A673 (cell line): ENCODE measurements around the gene PLEKHG2. TPM values are rescaled to one million over a fixed set of nuclear protein-coding genes. Genes with fewer than 3 reads are reported as not detected.

Source experiments
- BruUV-seq: library from RNA; stranded (reverse); fragments of 400-500 nt; replicated peaks from 2 replicates; lab custom pipeline; 2021; lab: Mats Ljungman, UMichigan
- CTCF ChIA-PET: fragments of 300-600 bp; sonication (Branson Sonifier 250); formaldehyde crosslinking; loops from one replicate; lab custom pipeline; 2022; ENCODE audit warnings: antibody characterized with exemption; lab: Charles Lee
- POLR2A ChIA-PET: fragments of 300-600 bp; sonication (Branson Sonifier 250); formaldehyde crosslinking; loops from one replicate; lab custom pipeline; 2022; ENCODE audit warnings: antibody characterized with exemption; ENCODE audit not compliant: low non-redundant PET; lab: Charles Lee
- DNase-seq: peaks from one replicate; pipeline ENCODE4 v3.0.0-alpha.2; 2015; ENCODE audit warnings: low spot score
- H3K27ac ChIP-seq: fragments of 200-600 bp; sonication (generic); 2 replicates; pipeline ENCODE4 v1.5.1; 2016; ENCODE audit warnings: mixed run types, low read depth, mild to moderate bottlenecking, mixed read lengths, antibody characterized with exemption, low read length; ENCODE audit not compliant: poor library complexity, severe bottlenecking
- H3K27me3 ChIP-seq: fragments of 200-600 bp; sonication (generic); replicated peaks from 2 replicates; pipeline ENCODE4 v1.6.1; 2017; ENCODE audit warnings: mixed run types, low read depth, mild to moderate bottlenecking, mixed read lengths, antibody characterized with exemption, low read length; ENCODE audit not compliant: insufficient read depth, poor library complexity
- H3K36me3 ChIP-seq: fragments of 200-600 bp; sonication (generic); 2 replicates; pipeline ENCODE4 v1.6.1; 2016; ENCODE audit warnings: mixed run types, mild to moderate bottlenecking, mixed read lengths, antibody characterized with exemption, low read length; ENCODE audit not compliant: insufficient read depth, poor library complexity, severe bottlenecking
- H3K4me1 ChIP-seq: fragments of 200-600 bp; sonication (generic); 2 replicates; pipeline ENCODE4 v1.6.1; 2017; ENCODE audit warnings: mixed run types, mild to moderate bottlenecking, mixed read lengths, antibody characterized with exemption, low read length; ENCODE audit not compliant: insufficient read depth, poor library complexity, severe bottlenecking
- H3K4me3 ChIP-seq: fragments of 200-600 bp; sonication (generic); 2 replicates; pipeline ENCODE4 v1.5.1; 2016; ENCODE audit warnings: low read depth, mixed run types, mild to moderate bottlenecking, mixed read lengths, low read length; ENCODE audit not compliant: poor library complexity, severe bottlenecking
- H3K9me3 ChIP-seq: fragments of 200-600 bp; sonication (generic); 2 replicates; pipeline ENCODE4 v1.6.1; 2016; ENCODE audit warnings: mixed run types, low read depth, mild to moderate bottlenecking, mixed read lengths, antibody characterized with exemption, low read length; ENCODE audit not compliant: poor library complexity, severe bottlenecking
- EZH2 ChIP-seq: fragments of 200-600 bp; sonication (generic); IDR thresholded peaks from 2 replicates; pipeline ENCODE4 v1.6.1; 2017; ENCODE audit warnings: borderline replicate concordance, low read depth, mild to moderate bottlenecking, mixed read lengths, antibody characterized with exemption, low read length; ENCODE audit not compliant: poor library complexity, severe bottlenecking
- intact Hi-C: fragments of 100-400 bp; cut with micrococcal nuclease; formaldehyde crosslinking; loops from one replicate; pipeline ENCODE4 v1.10.0; 2022; ENCODE audit not compliant: unreplicated experiment
- total RNA-seq: library from RNA; stranded (reverse); gene quantifications from 2 replicates; pipeline ENCODE4 v1.2.3, GENCODE V29; 2021
- TF ChIP-seq, protein P1 (sequence below): fragments of 300-800, 200-600 bp; sonication (generic); conservative IDR thresholded peaks from 2 replicates; pipeline ENCODE4 v1.5.1; 2017; ENCODE audit warnings: low read depth, mild to moderate bottlenecking, antibody characterized with exemption, low read length, moderate library complexity, mixed read lengths

PLEKHG2 gene
- total RNA-seq, 1 experiment from 2014 or later = 99.4 TPM

DNA sequence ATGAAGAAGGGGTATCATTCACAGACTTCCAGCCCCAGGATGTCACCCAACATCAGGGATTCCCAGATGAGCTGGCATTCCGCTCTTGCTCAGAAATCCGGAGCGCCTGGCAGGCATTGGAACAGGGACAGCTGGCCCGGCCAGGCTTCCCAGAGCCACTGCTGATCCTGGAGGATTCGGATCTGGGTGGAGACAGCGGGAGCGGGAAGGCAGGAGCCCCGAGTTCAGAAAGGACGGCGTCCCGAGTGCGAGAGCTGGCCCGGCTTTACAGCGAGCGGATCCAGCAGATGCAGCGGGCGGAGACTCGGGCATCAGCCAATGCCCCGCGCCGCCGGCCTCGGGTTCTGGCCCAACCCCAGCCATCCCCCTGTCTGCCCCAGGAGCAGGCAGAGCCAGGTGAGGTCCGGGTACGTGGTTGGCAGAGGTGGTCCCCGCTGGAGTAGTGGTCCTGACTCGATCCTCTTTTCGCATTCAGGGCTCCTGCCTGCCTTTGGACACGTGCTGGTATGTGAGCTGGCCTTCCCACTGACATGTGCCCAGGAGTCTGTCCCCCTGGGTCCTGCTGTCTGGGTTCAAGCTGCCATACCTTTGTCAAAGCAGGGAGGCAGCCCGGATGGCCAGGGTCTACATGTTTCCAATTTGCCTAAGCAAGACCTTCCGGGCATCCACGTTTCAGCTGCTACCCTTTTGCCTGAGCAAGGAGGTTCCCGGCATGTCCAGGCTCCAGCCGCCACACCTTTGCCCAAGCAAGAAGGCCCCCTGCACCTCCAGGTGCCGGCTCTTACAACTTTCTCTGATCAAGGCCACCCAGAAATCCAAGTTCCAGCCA lies 11.0 kb downstream of the PLEKHG2 start:
- Histone ChIP-seq H3K4me3 (no peak overlapping the region), H3K36me3 (peaks cover 33% of the 10 kb centered on the region), H3K27ac (no peak overlapping the region), H3K27me3 (no peaks in the 10 kb centered on the region), H3K9me3 (no peaks in the 10 kb centered on the region), H3K4me1 (peaks cover 5% of the 10 kb centered on the region)
- no peak for DNase-seq
- intact Hi-C loops = no loop called here
- ChIA-PET POLR2A (no interaction called here), CTCF (no interaction called here)
- no peak for TF ChIP-seq EZH2
- TF ChIP-seq, protein P1, sequence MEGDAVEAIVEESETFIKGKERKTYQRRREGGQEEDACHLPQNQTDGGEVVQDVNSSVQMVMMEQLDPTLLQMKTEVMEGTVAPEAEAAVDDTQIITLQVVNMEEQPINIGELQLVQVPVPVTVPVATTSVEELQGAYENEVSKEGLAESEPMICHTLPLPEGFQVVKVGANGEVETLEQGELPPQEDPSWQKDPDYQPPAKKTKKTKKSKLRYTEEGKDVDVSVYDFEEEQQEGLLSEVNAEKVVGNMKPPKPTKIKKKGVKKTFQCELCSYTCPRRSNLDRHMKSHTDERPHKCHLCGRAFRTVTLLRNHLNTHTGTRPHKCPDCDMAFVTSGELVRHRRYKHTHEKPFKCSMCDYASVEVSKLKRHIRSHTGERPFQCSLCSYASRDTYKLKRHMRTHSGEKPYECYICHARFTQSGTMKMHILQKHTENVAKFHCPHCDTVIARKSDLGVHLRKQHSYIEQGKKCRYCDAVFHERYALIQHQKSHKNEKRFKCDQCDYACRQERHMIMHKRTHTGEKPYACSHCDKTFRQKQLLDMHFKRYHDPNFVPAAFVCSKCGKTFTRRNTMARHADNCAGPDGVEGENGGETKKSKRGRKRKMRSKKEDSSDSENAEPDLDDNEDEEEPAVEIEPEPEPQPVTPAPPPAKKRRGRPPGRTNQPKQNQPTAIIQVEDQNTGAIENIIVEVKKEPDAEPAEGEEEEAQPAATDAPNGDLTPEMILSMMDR = no peak
- BruUV-seq = no TSS peak

DNA sequence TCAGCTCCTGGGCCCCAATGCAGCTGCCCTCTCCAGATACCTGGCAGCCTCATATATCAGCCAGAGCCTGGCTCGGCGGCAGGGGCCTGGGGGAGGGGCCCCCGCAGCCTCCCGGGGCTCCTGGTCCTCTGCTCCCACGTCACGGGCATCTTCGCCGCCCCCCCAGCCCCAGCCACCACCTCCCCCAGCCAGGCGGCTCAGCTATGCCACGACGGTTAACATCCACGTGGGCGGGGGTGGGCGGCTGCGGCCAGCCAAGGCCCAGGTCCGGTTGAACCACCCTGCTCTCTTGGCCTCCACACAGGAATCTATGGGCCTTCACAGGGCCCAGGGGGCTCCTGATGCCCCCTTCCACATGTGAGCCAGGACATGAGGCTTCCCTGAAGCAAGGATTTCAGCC lies 12.5 kb downstream of the PLEKHG2 start:
- Histone ChIP-seq H3K4me3 (no peak overlapping the region), H3K27me3 (no peaks in the 10 kb centered on the region), H3K9me3 (no peaks in the 10 kb centered on the region), H3K4me1 (peaks cover 6% of the 10 kb centered on the region), H3K36me3 (peaks cover 24% of the 10 kb centered on the region), H3K27ac (no peak overlapping the region)
- intact Hi-C loops = no loop called here
- no peak for TF ChIP-seq EZH2
- TF ChIP-seq, protein P1 = no peak
- ChIA-PET CTCF (interaction anchor here (0.6 kb wide), 1 partner anchor 57 kb away, joined by 3 read pairs; no protein-coding TSS in a partner anchor), POLR2A (no interaction called here)
- no TSS peak for BruUV-seq
- no peak for DNase-seq

DNA sequence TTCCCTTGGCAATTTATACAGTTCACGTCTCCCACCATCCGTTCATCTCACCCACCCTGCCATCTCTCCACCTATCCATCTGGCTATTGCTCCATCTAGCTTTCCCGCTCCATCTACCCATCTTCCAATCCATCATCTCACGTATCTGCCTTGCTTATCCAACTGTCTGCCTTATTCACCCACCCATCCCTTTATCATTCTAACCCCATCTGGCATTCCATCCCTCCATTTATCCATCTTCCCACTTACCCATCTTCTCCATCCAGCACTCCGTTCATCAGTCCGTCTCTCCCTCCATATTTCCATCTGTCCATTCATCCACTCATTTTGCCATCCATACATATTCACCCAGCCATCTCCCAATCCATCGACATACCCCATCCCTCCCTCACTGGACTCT lies 13.3 kb downstream of the PLEKHG2 start:
- intact Hi-C loops = no loop called here
- TF ChIP-seq EZH2 = no peak
- TF ChIP-seq, protein P1 = no peak
- Histone ChIP-seq H3K27me3 (no peaks in the 10 kb centered on the region), H3K27ac (no peak overlapping the region), H3K4me3 (no peak overlapping the region), H3K4me1 (peaks cover 6% of the 10 kb centered on the region), H3K36me3 (peaks cover 16% of the 10 kb centered on the region), H3K9me3 (no peaks in the 10 kb centered on the region)
- ChIA-PET POLR2A (interaction anchor here (2.2 kb wide), 1 partner anchor 10 kb away, joined by 9 read pairs; the partner anchor contains the start of gene RPS16), CTCF (no interaction called here)
- DNase-seq = no peak
- no TSS peak for BruUV-seq
